ENCODE data around the gene HOGA1.
"Not testable (repeated sequence)": the region's sequence is repeated elsewhere in the genome, so short reads cannot be mapped to it uniquely, and the experiment has no call there.

HOGA1 gene

DNA sequence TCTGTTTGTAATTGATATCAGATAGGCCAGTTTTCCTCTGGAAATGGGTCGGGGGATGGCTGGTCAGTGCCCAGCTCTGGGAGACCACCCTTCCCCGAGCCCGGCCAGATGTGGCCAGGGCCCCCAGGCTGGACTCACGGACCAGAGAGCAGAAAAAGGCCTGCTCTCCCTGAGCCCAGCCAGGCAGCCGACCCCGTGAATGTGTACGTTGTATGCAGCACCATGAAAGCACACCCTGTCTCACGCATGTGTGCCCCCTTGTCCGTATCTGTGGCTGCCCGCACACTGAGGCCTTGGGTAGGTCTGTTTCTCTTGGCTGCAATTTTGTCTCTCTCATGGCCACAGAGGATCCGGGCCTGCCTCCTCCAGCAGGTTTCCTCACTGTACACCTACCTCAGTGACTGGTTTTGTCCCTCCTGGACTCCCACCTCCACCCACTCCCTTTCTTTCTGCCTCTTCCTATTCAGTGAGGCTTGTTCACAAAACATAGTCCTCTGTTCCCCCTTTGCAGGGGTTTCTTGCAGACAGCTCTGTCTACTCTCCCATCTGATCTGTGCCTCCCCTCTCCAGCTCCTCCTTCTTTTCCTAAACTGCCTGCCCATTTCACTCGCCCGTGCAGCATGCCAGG lies 35.2 kb upstream of the HOGA1 start:
- DNase-seq (ENCODE audit: low spot score in 2 of 2) (no peak), ATAC-seq (ENCODE audit: low read depth) (no peak)
- no peaks in the 10 kb centered on the region for H3K27me3 Mint-ChIP-seq
- peaks cover 3% of the 10 kb centered on the region for H3K4me1 Mint-ChIP-seq
- no peak overlapping the region for H3K4me3 Mint-ChIP-seq
- no peak overlapping the region for H3K27ac Mint-ChIP-seq
- H3K36me3 Mint-ChIP-seq, result no peaks in the 10 kb centered on the region
- H3K9me3 Mint-ChIP-seq, result no peaks in the 10 kb centered on the region

DNA sequence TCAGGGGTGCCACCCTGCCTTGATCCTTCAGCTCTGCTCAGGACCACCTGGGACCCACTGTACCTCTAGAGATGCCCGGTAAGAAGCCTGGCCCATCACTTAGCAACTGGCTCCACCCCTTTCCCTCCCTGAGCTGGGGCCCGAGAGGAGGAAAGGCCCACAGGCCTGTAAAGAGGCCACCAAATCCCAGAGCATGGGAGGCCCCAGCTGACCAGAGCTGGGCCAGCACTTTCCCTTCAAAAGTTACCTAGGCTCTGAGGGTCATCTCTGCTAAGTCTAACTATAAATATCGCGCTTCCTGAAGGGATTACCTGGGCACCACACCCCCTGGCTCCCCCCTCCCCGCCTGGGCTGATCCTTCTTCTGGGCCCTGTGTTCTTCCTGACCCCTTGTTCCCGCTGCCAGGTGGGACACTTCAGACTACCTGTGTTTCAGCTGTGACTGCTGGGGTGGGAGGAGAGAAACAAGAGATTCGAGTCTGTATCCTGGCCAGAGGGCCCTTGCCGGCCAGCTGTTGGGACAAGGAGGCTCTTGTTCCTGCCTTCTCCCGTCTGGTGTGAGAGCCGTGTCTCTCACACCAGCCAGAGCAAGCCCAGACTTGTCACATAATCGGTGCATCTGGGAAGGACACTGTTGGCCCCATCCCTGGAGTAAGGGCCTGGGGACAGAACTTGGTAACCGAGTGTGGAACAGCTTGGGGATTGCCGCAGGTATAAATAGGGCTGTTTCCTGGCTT lies 34.4 kb upstream of the HOGA1 start:
- Mint-ChIP-seq H3K4me1 (peaks cover 3% of the 10 kb centered on the region), H3K27ac (no peak overlapping the region), H3K9me3 (no peaks in the 10 kb centered on the region), H3K36me3 (peaks cover under 1% of the 10 kb centered on the region), H3K4me3 (no peak overlapping the region), H3K27me3 (no peaks in the 10 kb centered on the region)
- DNase-seq (ENCODE audit: low spot score in 2 of 2) (no peak), ATAC-seq (ENCODE audit: low read depth) (no peak)

DNA sequence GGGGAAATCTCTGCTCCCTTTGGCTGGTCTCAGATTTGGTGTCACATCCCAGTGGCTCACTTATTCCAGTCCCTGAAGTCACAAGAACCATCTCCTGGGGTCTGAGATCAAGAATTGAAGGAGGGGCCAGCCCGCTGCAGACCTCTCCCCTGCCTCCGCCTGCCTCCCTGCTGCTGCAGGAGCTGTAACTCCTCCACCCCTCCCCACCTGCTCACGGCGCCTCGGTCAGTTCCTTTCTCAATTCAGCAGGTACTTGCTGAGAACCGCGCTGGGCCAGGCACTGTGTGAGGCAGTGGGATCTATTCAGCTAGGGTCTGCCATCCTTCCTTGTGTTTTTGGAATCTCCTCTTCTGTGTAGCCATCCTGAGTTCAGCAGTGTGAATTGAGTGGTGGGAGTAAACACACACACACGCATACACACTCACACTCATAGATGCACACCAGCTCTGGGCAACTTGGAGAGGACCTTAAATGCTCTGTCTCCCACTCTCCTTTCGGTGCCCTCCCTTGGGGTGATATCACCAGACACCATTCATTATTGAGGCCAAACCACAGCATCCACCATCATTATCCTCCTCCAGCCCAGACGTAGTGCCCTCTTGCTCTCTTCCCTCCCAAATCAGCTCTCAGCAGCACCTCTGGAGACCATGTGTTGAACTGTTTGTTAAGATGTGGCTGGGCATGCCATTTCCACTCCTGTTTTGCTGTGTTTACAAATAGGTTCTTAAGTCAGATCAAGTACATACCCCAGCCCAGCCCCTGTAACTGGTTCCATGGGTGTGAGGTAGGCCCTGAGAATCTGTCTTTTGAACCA lies 33.6 kb upstream of the HOGA1 start:
- H3K27me3 Mint-ChIP-seq, result no peaks in the 10 kb centered on the region
- DNase-seq (ENCODE audit: low spot score in 2 of 2) (no peak), ATAC-seq (ENCODE audit: low read depth) (no peak)
- peaks cover 2% of the 10 kb centered on the region for H3K36me3 Mint-ChIP-seq
- no peak overlapping the region for H3K4me3 Mint-ChIP-seq
- H3K9me3 Mint-ChIP-seq, result peaks cover 1% of the 10 kb centered on the region
- peaks cover 3% of the 10 kb centered on the region for H3K4me1 Mint-ChIP-seq
- no peak overlapping the region for H3K27ac Mint-ChIP-seq

DNA sequence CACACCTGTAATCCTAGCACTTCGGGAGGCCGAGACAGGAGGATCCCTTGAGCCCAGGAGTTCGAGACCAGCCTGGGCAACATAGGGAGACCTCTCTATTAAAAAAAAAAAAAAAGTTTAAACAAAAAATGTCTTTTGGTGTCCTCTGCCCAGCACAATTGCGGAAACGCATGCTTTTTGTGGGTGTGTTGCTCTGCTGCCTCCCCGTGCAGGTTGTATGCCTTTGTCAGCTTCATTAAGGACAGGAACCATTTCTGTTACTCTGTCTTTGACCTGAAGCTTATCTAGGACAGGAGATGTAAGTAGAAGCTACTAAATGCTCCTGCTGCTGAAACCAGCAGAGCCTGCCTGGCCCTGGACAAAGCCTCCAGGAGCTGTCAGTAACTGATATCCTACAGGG lies 32.9 kb upstream of the HOGA1 start:
- Mint-ChIP-seq H3K9me3 (peaks cover 1% of the 10 kb centered on the region), H3K27ac (no peak overlapping the region)

DNA sequence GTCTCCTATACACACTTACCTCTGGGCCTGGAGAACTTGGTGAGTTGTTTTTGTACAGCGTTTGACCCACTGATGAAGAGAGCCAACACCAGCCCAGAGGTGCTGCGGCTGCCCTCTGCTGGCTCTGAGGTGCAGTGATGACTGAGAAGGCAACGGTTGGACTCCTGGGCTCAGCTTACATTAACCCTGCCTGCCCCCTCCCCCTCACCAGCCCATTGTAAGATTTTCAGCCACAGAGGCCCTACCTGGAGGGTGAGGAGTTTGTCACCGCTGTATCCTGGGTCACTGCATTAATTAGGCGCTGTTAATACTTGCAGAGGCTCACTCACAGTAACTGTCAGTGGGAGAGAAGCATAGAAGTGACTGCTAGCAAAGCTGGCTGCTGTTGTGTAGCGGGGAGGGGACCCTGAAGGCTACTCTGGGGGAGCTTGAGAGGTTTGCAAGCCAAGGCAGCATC lies 30.6 kb upstream of the HOGA1 start:
- DNase-seq (ENCODE audit: low spot score in 2 of 2), result peak; percentile 21 to 29
- Mint-ChIP-seq H3K27ac (no peak overlapping the region), H3K36me3 (peaks cover 2% of the 10 kb centered on the region), H3K4me3 (no peak overlapping the region), H3K27me3 (no peaks in the 10 kb centered on the region), H3K9me3 (peaks cover 1% of the 10 kb centered on the region), H3K4me1 (peaks cover 3% of the 10 kb centered on the region)
- peak; percentile 87 for ATAC-seq (ENCODE audit: low read depth)

More for the DNA sequence above, 32.9 kb upstream of the HOGA1 start:
- DNase-seq (ENCODE audit: low spot score in 2 of 2) (no peak), ATAC-seq (ENCODE audit: low read depth) (no peak)
- Mint-ChIP-seq H3K4me3 (no peak overlapping the region), H3K27me3 (no peaks in the 10 kb centered on the region), H3K36me3 (peaks cover 2% of the 10 kb centered on the region), H3K4me1 (peaks cover 3% of the 10 kb centered on the region)

DNA sequence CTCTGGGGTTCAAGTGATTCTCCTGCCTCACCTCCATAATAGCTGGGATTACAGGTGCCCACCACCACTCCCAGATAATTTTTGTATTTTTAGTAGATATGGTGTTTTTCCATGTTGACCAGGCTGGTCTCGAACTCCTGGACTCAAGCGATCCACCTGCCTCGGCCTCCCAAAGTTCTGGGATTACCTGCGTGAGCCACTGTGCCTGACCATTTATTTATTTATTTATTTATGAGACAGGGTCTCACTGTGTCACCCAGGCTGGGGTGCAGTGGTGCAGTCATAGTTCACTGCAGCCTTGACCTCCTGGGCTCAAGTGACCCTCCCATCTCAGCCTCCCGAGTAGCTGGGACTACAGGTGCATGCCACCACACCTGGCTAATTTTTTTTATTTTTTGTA lies 29.9 kb upstream of the HOGA1 start:
- not testable (repeated sequence) for DNase-seq (ENCODE audit: low spot score in 2 of 2); H3K27me3 Mint-ChIP-seq; H3K4me3 Mint-ChIP-seq; H3K27ac Mint-ChIP-seq; H3K9me3 Mint-ChIP-seq; H3K36me3 Mint-ChIP-seq; ATAC-seq (ENCODE audit: low read depth); H3K4me1 Mint-ChIP-seq

DNA sequence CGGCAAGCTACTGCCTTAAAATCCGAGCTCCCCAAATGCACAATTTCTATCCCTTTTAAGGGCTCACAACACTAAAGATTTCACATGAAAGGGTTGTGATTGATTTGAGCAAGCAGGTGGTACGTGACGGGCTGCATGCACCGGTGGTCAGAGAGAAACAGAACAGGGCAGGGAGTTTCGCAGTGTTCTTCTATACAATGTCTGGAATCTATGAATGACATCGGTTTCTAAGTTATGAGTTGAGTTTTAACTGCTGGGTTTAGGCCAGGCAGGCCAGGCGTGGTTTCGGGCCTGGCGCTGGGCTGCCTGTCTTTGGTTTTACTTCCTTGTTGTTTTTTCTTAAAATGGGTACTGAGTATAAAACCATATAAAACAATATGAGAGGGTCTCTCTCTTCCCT lies 28.6 kb upstream of the HOGA1 start:
- H3K9me3 Mint-ChIP-seq; H3K4me1 Mint-ChIP-seq; H3K27ac Mint-ChIP-seq; ATAC-seq (ENCODE audit: low read depth); H3K27me3 Mint-ChIP-seq; H3K36me3 Mint-ChIP-seq; DNase-seq (ENCODE audit: low spot score in 2 of 2); H3K4me3 Mint-ChIP-seq: not testable (repeated sequence)

DNA sequence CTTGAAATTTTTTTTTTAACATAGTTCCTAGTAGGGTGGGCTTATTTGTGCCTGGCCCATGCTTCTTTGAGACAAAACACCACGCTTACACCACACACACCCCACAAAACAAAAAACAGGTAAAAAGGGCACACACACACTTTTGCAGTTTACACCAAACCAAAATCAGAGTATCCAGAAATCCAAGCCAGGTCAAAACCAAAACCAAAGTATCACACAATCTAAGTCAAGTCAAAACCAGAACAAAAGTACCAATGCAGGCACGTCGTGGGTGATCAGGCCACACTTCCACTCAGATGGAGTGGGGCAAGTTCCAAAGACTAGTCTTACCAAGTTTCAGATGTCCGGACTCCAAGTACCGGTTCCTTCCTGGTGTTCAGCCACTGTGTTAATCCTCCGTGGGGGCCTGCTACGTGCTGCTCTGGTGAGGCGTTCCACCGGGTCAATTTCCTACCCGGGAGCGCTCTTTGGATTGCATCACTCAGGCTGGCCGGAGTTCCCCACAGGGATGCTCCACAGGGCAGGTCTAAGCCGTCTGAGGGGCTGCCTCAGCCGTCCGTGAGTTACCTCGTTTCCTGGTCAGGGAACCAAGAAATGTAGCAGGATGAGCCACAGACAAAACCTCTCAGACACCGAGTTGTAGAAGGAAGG lies 23.3 kb upstream of the HOGA1 start:
- not testable (repeated sequence) for H3K4me1 Mint-ChIP-seq; H3K4me3 Mint-ChIP-seq; ATAC-seq (ENCODE audit: low read depth); H3K36me3 Mint-ChIP-seq; H3K9me3 Mint-ChIP-seq; H3K27me3 Mint-ChIP-seq; DNase-seq (ENCODE audit: low spot score in 2 of 2); H3K27ac Mint-ChIP-seq

DNA sequence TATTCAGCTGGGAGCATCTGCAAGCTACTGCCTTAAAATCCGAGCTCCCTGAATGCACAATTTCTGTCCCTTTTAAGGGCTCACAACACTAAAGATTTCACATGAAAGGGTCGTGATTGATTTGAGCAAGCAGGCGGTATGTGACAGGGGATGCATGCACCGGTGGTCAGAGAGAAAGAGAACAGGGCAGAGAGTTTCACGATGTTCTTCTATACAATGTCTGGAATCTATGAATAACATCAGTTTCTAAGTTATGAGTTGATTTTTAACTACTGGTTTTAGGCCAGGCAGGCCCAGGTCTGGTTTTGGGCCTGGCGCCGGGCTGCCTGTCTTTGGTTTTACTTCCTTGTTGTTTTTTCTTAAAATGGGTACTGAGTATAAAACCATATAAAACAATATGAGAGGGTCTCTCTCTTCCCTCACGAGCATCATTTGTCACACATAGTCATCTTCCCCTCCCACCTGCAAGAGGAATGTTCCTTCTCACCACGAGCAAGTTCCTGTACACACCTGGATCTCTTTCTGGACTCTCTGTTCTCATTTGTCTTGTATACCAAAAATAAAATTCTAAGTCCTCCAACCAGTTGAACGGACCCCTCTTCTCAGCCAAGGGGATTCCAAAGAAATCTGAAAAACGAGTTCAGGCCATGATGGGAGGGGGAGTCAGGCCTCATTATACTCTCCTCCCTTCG lies 22.7 kb upstream of the HOGA1 start:
- H3K36me3 Mint-ChIP-seq, H3K9me3 Mint-ChIP-seq, H3K4me1 Mint-ChIP-seq: not testable (repeated sequence)

DNA sequence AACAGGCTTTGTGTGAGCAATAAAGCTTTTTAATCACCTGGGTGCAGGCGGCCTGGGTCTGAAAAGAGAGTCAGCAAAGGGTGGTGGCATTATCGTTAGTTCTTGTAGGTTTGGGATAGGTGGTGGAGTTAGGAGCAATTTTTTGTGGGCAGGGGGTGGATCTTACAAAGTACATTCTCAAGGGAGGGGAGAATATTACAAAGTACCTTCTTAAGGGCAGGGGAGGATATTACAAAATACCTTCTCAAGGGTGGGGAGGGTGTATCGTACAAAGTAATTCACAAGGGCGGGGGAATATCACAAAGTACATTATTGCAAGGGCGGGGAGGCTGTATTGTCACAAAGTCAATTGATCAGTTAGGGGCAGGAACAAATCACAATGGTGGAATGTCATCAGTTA lies 21.9 kb upstream of the HOGA1 start:
- not testable (repeated sequence) for H3K9me3 Mint-ChIP-seq; ATAC-seq (ENCODE audit: low read depth); H3K4me1 Mint-ChIP-seq; H3K4me3 Mint-ChIP-seq; H3K27me3 Mint-ChIP-seq; H3K27ac Mint-ChIP-seq; H3K36me3 Mint-ChIP-seq; DNase-seq (ENCODE audit: low spot score in 2 of 2)

More for the DNA sequence above, 22.7 kb upstream of the HOGA1 start:
- H3K4me3 Mint-ChIP-seq; DNase-seq (ENCODE audit: low spot score in 2 of 2); ATAC-seq (ENCODE audit: low read depth); H3K27me3 Mint-ChIP-seq; H3K27ac Mint-ChIP-seq: not testable (repeated sequence)

DNA sequence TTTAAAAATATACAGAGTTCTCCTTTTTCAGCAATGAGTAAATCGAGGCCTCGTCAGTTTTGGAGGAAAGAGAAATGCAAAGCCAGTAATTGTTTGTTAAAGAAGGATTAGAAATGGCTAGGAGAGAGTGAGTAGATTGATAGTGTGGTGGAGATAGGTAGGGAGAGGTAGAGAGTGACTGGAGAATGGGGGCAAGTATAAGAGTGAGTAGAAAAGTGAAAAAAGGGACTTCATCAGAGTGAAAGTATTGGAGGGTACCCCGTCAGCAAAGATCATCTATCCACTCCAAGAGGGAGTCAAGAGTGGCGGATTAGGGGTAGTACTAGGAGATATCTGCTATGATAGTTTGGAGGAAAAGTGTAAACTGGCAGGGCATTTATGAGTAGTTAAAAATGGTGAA lies 20.9 kb upstream of the HOGA1 start:
- no peaks in the 10 kb centered on the region for H3K9me3 Mint-ChIP-seq
- H3K36me3 Mint-ChIP-seq, result no peaks in the 10 kb centered on the region
- H3K27ac Mint-ChIP-seq, result no peak overlapping the region
- H3K27me3 Mint-ChIP-seq, result no peaks in the 10 kb centered on the region
- ATAC-seq (ENCODE audit: low read depth) (no peak), DNase-seq (ENCODE audit: low spot score in 2 of 2) (no peak)
- no peak overlapping the region for H3K4me3 Mint-ChIP-seq
- H3K4me1 Mint-ChIP-seq, result no peaks in the 10 kb centered on the region

DNA sequence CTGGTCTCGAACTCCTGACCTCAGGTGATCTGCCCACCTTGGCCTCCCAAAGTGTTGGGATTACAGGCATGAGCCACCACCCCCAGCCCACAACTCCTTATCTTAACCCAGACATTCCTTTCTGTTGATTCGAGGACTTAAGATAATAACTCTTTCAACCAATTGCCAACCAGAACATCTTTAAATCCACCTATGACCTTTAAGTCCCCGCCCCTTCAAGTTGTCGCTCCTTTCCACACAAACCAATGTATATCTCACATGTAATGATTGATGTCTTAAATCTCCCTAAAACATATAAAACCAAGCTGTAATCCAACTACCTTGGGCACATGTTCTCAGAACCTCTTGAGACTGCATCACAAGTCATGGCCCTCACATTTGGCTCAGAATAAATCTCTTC lies 19.4 kb upstream of the HOGA1 start:
- Mint-ChIP-seq H3K36me3 (no peaks in the 10 kb centered on the region), H3K4me1 (no peaks in the 10 kb centered on the region), H3K27ac (no peak overlapping the region), H3K4me3 (no peak overlapping the region), H3K9me3 (no peaks in the 10 kb centered on the region), H3K27me3 (no peaks in the 10 kb centered on the region)
- ATAC-seq (ENCODE audit: low read depth) (no peak), DNase-seq (ENCODE audit: low spot score in 2 of 2) (no peak)

DNA sequence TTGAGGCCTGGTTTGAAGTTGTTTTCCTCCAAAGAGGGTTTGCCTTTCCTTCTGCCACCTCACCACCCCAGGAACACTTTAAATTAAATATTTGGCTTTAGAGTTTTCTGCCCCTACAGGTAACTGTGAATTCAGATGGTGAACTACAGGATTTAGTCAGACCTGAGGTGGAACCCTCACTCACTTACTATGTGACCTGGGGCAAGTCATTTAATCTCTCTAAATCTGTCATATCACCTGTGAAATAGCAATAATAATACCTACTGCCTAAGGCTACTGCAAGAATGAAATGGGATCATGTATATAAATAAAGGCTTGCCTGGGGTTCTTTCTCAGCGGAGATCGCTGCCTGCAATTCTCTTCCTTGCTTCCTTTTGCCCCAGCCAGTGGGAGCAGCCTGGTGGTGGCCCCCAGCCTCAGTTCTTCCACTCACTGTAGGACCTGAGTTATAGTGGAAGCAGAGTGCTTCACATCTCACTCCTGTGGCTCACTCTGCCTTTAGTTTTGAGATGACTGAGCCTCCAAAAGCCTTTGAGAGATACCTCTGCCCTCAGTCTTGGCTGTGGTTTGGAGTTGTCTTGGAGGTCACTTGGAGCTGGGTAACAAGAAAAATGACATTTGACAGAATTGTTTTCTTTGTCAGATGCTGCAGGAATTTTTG lies 17.7 kb upstream of the HOGA1 start:
- Mint-ChIP-seq H3K4me3 (no peak overlapping the region), H3K9me3 (no peaks in the 10 kb centered on the region), H3K27ac (no peak overlapping the region), H3K4me1 (no peaks in the 10 kb centered on the region), H3K27me3 (no peaks in the 10 kb centered on the region), H3K36me3 (no peaks in the 10 kb centered on the region)
- ATAC-seq (ENCODE audit: low read depth) (no peak), DNase-seq (ENCODE audit: low spot score in 2 of 2) (no peak)
